GM12873 (cell line): ENCODE measurements around the gene FAM118B.

Source experiments
- CTCF ChIP-seq: IDR thresholded peaks from 2 replicates; pipeline ENCODE4 v1.5.1; 2012; ENCODE audit warnings: low read depth, mild to moderate bottlenecking, moderate library complexity, low read length, control low read depth; ENCODE audit not compliant: insufficient read depth; ENCODE audit errors: missing control alignments

Gene FAM118B

GRCh38 chr11:126211236-126212088 lies at the start of gene FAM118B, which contains the start of gene RPUSD4:
TSS of gene FAM118B (plus strand) at chr11:126211782. CDS start at chr11:126235002, 23,220 bp downstream.
TSS of gene RPUSD4 (minus strand) at chr11:126211650. CDS start at chr11:126211638, 12 bp downstream.
- no peak for TF ChIP-seq CTCF

GRCh38 chr11:126162306-126163030 lies 49.1 kb upstream of the FAM118B start:
- TF ChIP-seq CTCF = no peak

- TF ChIP-seq CTCF = no peak
Observed at GRCh38 chr11:126163074-126163700, 48.4 kb upstream of the FAM118B start.

- no peak for TF ChIP-seq CTCF
Observed at GRCh38 chr11:126163779-126164178, 47.8 kb upstream of the FAM118B start.

GRCh38 chr11:126164781-126165180 lies 46.8 kb upstream of the FAM118B start:
- no peak for TF ChIP-seq CTCF

- no peak for TF ChIP-seq CTCF
Observed at GRCh38 chr11:126165311-126165720, 46.3 kb upstream of the FAM118B start.

GRCh38 chr11:126165757-126166156 lies 45.8 kb upstream of the FAM118B start:
- no peak for TF ChIP-seq CTCF
